ENCODE results near the gene SIK3.
"Not testable (repeated sequence)": the region's sequence is repeated elsewhere in the genome, so short reads cannot be mapped to it uniquely, and the experiment has no call there.

The SIK3 gene

GRCh38 chr11:116835042-116835772, 263.0 kb downstream of the SIK3 start:
- DNase-seq: no peak

DNA sequence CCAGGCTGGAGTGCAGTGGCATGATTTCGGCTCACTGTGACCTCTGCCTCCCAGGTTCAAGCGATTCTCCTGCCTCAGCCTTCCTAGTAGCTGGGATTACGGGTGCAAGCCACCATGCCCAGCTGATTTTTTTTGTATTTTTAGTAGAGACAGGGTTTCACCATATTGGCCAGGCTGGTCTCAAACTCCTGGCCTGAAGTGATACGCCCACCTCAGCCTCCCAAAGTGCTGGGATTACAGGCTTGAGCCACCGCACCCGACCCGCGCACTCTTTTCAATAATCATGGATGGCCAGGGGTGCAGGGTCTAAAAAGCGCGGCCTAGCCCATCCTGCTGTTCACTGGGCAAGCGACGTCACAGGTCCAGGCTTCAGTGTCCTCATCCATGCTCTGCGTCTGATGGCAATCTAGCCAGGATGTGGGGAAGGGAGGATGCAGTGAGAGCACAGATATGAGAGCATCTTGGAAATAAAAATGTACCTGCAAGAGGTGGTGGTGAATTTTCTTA, 263.6 kb downstream of the SIK3 start:
- not testable (repeated sequence) for DNase-seq

- no peak for DNase-seq
These were observed 264.3 kb downstream of the SIK3 start for GRCh38 chr11:116833816-116834534.

DNA sequence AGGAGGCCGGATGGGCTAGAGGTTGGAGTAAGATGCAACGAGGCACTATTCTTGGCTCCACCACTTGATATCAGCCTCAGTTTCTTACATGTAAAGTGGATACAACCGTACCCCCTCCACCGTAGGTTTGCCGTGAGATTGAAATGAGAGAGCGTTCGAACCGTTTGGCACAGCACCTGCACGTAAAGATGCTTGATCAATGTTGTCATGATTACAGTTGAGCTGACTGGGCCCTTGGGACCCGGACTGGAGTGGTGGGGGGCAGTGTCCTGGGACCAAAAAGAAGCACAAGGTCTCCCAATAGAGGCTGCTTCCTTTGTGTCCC, 264.8 kb downstream of the SIK3 start:
- no peak for DNase-seq

GRCh38 chr11:116832350-116833290, 265.6 kb downstream of the SIK3 start:
- DNase-seq: no peak

GRCh38 chr11:116831790-116832349, 266.4 kb downstream of the SIK3 start:
- no peak for DNase-seq

DNA sequence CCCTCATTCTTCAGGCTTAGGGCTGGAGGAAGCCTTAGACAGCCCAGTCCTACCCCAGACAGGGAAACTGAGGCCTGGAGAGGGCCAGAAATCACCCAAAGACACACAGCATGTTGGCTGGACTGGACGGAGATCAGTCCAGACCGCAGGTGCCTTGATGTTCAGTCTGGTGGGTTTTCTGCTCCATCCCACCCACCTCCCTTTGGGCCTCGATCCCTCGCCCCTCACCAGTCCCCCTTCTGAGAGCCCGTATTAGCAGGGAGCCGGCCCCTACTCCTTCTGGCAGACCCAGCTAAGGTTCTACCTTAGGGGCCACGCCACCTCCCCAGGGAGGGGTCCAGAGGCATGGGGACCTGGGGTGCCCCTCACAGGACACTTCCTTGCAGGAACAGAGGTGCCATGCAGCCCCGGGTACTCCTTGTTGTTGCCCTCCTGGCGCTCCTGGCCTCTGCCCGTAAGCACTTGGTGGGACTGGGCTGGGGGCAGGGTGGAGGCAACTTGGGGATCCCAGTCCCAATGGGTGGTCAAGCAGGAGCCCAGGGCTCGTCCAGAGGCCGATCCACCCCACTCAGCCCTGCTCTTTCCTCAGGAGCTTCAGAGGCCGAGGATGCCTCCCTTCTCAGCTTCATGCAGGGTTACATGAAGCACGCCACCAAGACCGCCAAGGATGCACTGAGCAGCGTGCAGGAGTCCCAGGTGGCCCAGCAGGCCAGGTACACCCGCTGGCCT, 267.9 kb downstream of the SIK3 start:
- DNase-seq: no peak

GRCh38 chr11:116829525-116830183, 268.6 kb downstream of the SIK3 start, which contains the start of gene APOC3:
Gene APOC3 (plus strand): TSS chr11:116829907. CDS start chr11:116830583, 676 bp downstream.
- DNase-seq: no peak

- no peak for DNase-seq
These were observed 269.4 kb downstream of the SIK3 start for GRCh38 chr11:116828632-116829524.

GRCh38 chr11:116827461-116827860, 270.8 kb downstream of the SIK3 start:
- DNase-seq: no peak

DNA sequence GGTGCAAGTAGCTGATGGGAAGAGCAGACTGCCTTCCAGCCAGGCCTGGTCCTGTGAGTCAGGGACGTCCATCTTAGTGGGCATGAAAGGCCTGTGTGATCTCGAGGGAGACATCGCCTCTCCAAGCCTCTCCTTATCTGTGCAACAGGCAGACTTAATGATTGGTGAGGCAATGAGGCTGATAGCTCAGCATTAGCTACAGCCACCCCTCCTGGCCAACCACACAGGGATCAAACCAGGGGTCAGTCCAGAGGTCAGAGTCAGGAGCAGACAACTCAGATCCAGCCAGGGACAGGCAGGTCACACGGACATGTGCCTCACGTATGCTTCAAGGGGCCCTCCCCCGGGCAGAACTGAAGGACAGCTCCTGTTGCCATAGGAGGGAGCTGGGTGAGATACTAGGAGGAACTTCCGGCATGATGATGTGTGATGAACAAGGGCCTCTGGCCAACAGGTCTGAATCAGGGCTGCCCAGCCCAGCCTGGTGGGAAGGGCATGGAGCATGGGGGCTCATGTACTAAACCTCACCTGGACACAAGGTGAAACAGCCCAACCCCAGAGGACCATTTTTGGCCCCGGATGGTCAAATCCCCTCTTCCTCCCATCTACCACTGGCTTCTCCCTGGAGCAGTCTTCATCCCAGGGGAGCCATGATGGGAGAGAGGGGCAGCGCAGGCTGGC, 271.3 kb downstream of the SIK3 start:
- DNase-seq: no peak

- DNase-seq: no peak
These were observed 272.1 kb downstream of the SIK3 start for GRCh38 chr11:116825854-116826750.

DNA sequence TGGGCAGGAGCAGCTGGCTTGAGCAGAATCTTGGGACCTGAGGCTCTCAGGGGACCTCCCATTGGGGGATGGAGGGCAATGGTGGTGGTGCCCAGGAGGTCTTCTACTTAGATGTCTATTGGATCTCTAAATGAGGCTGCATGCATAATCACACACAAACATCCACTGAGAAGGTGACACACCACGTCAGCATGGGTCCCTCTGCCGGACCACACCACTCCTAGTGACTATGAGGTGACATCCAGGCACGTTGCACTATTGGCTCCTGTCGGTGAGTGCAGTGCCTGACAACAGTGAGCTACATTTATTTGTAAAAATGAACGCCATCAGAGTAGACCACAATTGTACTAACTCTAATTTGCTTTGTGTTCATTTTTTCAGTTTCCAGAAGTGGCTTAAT, 272.8 kb downstream of the SIK3 start:
- no peak for DNase-seq

DNA sequence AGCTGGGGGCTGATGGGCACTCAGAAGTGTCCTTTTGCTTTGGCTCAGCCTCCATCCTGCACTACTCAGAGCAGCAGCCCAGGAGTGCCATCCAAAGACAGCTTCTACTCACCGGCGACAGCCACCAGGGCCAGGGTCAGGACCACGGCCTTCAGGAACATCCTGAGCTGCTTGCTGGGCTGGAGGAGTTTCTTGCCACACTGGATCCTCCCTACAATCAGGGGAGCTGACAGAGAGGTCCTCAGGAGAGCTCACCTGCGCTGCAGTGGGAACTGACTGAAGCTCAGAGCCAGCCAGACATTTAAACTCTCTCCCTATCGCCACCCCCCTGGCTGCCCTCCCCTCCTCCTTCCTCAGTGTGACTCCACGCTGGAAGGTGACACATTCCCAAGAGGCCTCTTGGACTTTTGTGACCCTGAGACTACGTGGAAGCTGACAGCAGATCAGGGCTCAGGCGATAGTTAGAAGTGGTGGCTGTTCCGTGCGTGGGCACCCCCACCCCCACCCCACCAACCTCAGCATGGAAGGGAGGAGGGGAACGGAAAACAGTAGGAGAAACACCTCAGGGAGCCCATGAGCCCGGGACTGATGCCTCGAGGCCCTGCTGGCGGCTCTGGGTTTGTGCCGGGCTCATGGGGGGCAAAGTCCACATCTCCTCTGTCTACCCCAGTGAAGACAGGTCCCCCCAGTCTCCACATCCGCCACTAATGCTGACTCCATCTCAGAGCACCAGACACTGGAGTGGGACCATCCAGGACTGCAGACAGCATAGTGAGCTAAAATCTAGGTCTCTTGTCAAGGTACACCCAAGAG, 275.0 kb downstream of the SIK3 start, which contains the start of gene APOA4:
Gene APOA4, minus strand, starts transcription at position 274 of the 813 bp plus-strand sequence. Its CDS starts 113 bp downstream, at position 161.
- DNase-seq: no peak

GRCh38 chr11:116822575-116822974, 275.7 kb downstream of the SIK3 start:
- DNase-seq: no peak

DNA sequence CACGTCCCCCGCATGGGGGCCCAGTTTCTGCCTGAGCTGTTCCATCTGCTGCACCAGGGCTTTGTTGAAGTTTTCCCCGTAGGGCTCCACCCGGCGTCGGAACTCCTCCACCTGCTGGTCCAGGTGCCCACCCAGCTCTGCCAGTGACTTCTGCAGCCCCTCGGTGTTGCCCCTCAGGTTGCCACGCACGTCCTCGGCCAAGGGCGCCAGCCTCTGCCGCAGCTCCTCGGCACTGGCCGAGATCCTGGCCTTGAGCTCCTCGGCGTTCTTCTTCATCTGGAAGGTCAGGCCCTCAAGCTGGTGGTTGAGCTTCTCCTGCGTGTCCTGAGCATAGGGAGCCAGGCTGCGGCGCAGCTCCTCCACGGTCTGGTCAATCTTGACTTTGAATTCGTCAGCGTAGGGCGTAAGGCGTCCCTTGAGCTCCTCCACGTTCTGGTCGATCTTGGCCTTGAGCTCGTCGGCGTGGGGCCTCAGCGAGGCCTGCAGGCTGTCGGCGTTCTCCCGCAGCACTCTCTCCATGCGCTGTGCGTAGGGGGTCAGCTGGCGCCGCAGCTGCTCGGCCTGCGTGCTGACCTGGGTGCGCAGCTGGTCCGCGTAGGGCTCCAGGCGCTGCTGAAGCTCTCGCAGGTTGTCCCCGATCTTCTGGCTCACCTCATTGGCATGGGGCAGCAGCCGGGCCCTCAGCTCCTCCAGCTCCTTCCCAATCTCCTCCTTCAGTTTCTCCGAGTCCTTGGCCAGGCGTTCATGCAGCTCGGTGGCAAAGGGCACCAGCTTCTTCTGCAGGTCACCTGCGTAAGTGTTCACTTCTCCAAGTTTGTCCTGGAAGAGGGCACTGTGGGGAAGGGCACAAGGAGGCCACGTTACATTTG, 276.9 kb downstream of the SIK3 start:
- DNase-seq: no peak

- DNase-seq: no peak
These were observed 279.2 kb downstream of the SIK3 start for GRCh38 chr11:116819049-116819448.

All from cerebellar nuclear complex (tissue), 1 donor.